OCI-M2 (cell line): ENCODE data around the gene MET.
"Not testable (repeated sequence)": the region's sequence is repeated elsewhere in the genome, so short reads cannot be mapped to it uniquely, and the experiment has no call there.

ENCODE experiments used
- DNase-seq: peaks from one replicate; lab custom pipeline; 2025; ENCODE audit not compliant: unreplicated experiment; lab: John Stamatoyannopoulos, UW

Gene MET

GRCh38 chr7:116743835-116744234 is 71.8 kb downstream of the MET start:
- not testable (repeated sequence) for DNase-seq

GRCh38 chr7:116746388-116746787 is 74.4 kb downstream of the MET start:
- DNase-seq, result not testable (repeated sequence)

GRCh38 chr7:116751070-116751469 is 79.1 kb downstream of the MET start:
- not testable (repeated sequence) for DNase-seq

- DNase-seq, result no peak
These were observed 80.5 kb downstream of the MET start for GRCh38 chr7:116752305-116753074.

- DNase-seq, result no peak
These were observed 81.1 kb downstream of the MET start for GRCh38 chr7:116753130-116753529.

- no peak for DNase-seq
These were observed 82.2 kb downstream of the MET start for GRCh38 chr7:116754186-116754585.

- DNase-seq, result no peak
These were observed 85.3 kb downstream of the MET start for GRCh38 chr7:116757283-116757682.

GRCh38 chr7:116759642-116760041 is 87.6 kb downstream of the MET start:
- not testable (repeated sequence) for DNase-seq

GRCh38 chr7:116762971-116763370 is 91.0 kb downstream of the MET start:
- DNase-seq, result no peak

- DNase-seq, result no peak
These were observed 91.7 kb downstream of the MET start for GRCh38 chr7:116763647-116764046.

GRCh38 chr7:116766881-116767280 is 94.9 kb downstream of the MET start:
- no peak for DNase-seq

GRCh38 chr7:116769546-116769945 is 97.5 kb downstream of the MET start:
- no peak for DNase-seq

GRCh38 chr7:116770941-116771340 is 98.9 kb downstream of the MET start:
- no peak for DNase-seq

GRCh38 chr7:116771640-116772039 is 99.6 kb downstream of the MET start:
- DNase-seq, result no peak

- no peak for DNase-seq
These were observed 100.4 kb downstream of the MET start for GRCh38 chr7:116772423-116772863.

GRCh38 chr7:116772926-116773749 is 101.1 kb downstream of the MET start:
- no peak for DNase-seq

GRCh38 chr7:116776046-116776445 is 104.0 kb downstream of the MET start:
- no peak for DNase-seq

- DNase-seq, result no peak
These were observed 104.8 kb downstream of the MET start for GRCh38 chr7:116776610-116777289.

- DNase-seq, result no peak
These were observed 105.8 kb downstream of the MET start for GRCh38 chr7:116777651-116778281.

- DNase-seq, result no peak
These were observed 107.2 kb downstream of the MET start for GRCh38 chr7:116779216-116779615.

GRCh38 chr7:116779931-116780330 is 107.9 kb downstream of the MET start:
- DNase-seq, result no peak
